ENCODE measurements around the gene GAB2. TPM values are rescaled to one million over a fixed set of nuclear protein-coding genes. Genes with fewer than 3 reads are reported as not detected.

Gene GAB2
- total RNA-seq, 1 experiment from 2014 or later, result 3.3 TPM

GRCh38 chr11:78189851-78190250 lies 227.8 kb downstream of the GAB2 start:
- Histone ChIP-seq H2AFZ (ENCODE audit: low read length) (no peak overlapping the region), H2BK20ac (ENCODE audit: low read depth, low read length, poor library complexity, severe bottlenecking) (no peak overlapping the region), H2AK5ac (ENCODE audit: insufficient read length, low read length) (no peak overlapping the region), H3K79me1 (ENCODE audit: insufficient read depth, low read depth, low read length, poor library complexity, severe bottlenecking) (no peaks in the 10 kb centered on the region), H3K14ac (ENCODE audit: insufficient read depth, low read length) (no peak overlapping the region), H4K8ac (replicated peaks; ENCODE audit: insufficient read length, low read depth, low read length) (no peak overlapping the region), H4K20me1 (ENCODE audit: control insufficient read depth, insufficient read depth, insufficient read length) (no peaks in the 10 kb centered on the region), H3K23me2 (ENCODE audit: insufficient read length, low read depth, low read length, poor library complexity, severe bottlenecking) (peaks cover 7% of the 10 kb centered on the region), H4K5ac (ENCODE audit: insufficient read length, low read depth, low read length) (no peak overlapping the region), H2BK15ac (ENCODE audit: low read depth, low read length) (no peak overlapping the region), H3K4ac (ENCODE audit: low read depth, low read length) (no peak overlapping the region), H3K56ac (ENCODE audit: insufficient read length, low read depth, low read length) (no peak overlapping the region), H3T11ph (ENCODE audit: low read length) (no peak overlapping the region), H3K27ac (ENCODE audit: insufficient read length, low read depth, low read length) (no peak overlapping the region), H3K79me2 (ENCODE audit: insufficient read depth, low read length) (no peaks in the 10 kb centered on the region), H2BK120ac (ENCODE audit: low read depth, low read length, poor library complexity, severe bottlenecking) (no peak overlapping the region), H3K4me2 (ENCODE audit: insufficient read depth, insufficient read length, low read length) (no peak overlapping the region), H2BK12ac (ENCODE audit: insufficient read length, low read depth, low read length) (no peak overlapping the region), H3K9ac (ENCODE audit: extremely low read depth, insufficient read length, low read length) (no peak overlapping the region), H3K23ac (ENCODE audit: insufficient read length, low read depth, low read length) (no peak overlapping the region), H3K9me3 (ENCODE audit: control insufficient read depth, low read depth, low read length) (no peaks in the 10 kb centered on the region), H4K91ac (ENCODE audit: insufficient read length, low read depth, low read length) (no peak overlapping the region), H3K27me3 (ENCODE audit: insufficient read depth, low read length) (no peaks in the 10 kb centered on the region; the same call in 1 of the 2 replicates), H3K18ac (ENCODE audit: insufficient read length, low read depth, low read length) (no peak overlapping the region), H2BK5ac (ENCODE audit: insufficient read length, low read length) (no peak overlapping the region), H3K4me1 (ENCODE audit: insufficient read depth, low read length) (no peaks in the 10 kb centered on the region)
- Mint-ChIP-seq H3K36me3 (ENCODE audit: insufficient read depth in 1 of 3, low read depth in 3 of 3) (no peaks in the 10 kb centered on the region), H3K9me3 (no peaks in the 10 kb centered on the region; a peak in 1 of 5 replicates), H3K27me3 (ENCODE audit: low read depth) (peaks cover 7% of the 10 kb centered on the region), H3K27ac (no peak overlapping the region; a peak in 2 of 7 replicates), H3K4me1 (peaks cover 21 to 26% of the 10 kb centered on the region in 2 experiments), H3K4me3 (peak overlapping the region; percentile 87 to 94)
- no peak for DNase-seq
- no CpG with 5 or more reads among the region's 3 CpGs for WGBS (ENCODE audit: extremely low coverage, insufficient read length, low lambda C conversion rate)
- TF ChIP-seq, protein P1, sequence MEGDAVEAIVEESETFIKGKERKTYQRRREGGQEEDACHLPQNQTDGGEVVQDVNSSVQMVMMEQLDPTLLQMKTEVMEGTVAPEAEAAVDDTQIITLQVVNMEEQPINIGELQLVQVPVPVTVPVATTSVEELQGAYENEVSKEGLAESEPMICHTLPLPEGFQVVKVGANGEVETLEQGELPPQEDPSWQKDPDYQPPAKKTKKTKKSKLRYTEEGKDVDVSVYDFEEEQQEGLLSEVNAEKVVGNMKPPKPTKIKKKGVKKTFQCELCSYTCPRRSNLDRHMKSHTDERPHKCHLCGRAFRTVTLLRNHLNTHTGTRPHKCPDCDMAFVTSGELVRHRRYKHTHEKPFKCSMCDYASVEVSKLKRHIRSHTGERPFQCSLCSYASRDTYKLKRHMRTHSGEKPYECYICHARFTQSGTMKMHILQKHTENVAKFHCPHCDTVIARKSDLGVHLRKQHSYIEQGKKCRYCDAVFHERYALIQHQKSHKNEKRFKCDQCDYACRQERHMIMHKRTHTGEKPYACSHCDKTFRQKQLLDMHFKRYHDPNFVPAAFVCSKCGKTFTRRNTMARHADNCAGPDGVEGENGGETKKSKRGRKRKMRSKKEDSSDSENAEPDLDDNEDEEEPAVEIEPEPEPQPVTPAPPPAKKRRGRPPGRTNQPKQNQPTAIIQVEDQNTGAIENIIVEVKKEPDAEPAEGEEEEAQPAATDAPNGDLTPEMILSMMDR (conservative IDR thresholded peaks at IDR 0.05), result no peak

Data from H9 (cell line).